Suprapubic skin (tissue), 4 donors: ENCODE measurements around the gene NACAD.

ENCODE experiments used
- CTCF ChIP-seq, 2 donors: fragments of 200-600 bp in 1 of 2; fragments of 450-650 bp in 1 of 2; sonication (generic) in 1 of 2; IDR thresholded peaks; one replicate each; pipeline ENCODE4 v1.5.1; 2016 to 2019; ENCODE audit warnings: antibody characterized with exemption in 2 of 2, mild to moderate bottlenecking in 1 of 2, moderate library complexity in 1 of 2
- EP300 ChIP-seq: sonication (generic); formaldehyde crosslinking; IDR thresholded peaks from one replicate; pipeline ENCODE4 v1.6.1; 2017; ENCODE audit warnings: antibody characterized with exemption
- POLR2A ChIP-seq, 2 donors: fragments of 450-650 bp; IDR thresholded peaks; one replicate each; pipeline ENCODE4 v1.6.1; 2017; ENCODE audit warnings: antibody characterized with exemption in 2 of 2, mild to moderate bottlenecking in 2 of 2, moderate library complexity in 2 of 2
- POLR2AphosphoS5 ChIP-seq, 3 donors: sonication (generic); formaldehyde crosslinking; IDR thresholded peaks; one replicate each; pipeline ENCODE4 v1.6.1; 2017; ENCODE audit warnings: antibody characterized with exemption in 3 of 3

GRCh38 chr7:45082831-45083331 lies 5.9 kb downstream of the NACAD start:
- TF ChIP-seq EP300 (no peak), POLR2AphosphoS5 (IDR thresholded peaks at IDR 0.05) (no peak), CTCF (IDR thresholded peaks at IDR 0.05) (no peak), POLR2A (IDR thresholded peaks at IDR 0.05) (no peak)
